ENCODE results near the gene CCT5. TPM values are rescaled to one million over a fixed set of nuclear protein-coding genes. Genes with fewer than 3 reads are reported as not detected.

CCT5 gene
- total and polyA plus RNA-seq, 2 donors (not counting 1 experiment from before 2014, with no cell fraction given), result 74.3 to 77.7 TPM

DNA sequence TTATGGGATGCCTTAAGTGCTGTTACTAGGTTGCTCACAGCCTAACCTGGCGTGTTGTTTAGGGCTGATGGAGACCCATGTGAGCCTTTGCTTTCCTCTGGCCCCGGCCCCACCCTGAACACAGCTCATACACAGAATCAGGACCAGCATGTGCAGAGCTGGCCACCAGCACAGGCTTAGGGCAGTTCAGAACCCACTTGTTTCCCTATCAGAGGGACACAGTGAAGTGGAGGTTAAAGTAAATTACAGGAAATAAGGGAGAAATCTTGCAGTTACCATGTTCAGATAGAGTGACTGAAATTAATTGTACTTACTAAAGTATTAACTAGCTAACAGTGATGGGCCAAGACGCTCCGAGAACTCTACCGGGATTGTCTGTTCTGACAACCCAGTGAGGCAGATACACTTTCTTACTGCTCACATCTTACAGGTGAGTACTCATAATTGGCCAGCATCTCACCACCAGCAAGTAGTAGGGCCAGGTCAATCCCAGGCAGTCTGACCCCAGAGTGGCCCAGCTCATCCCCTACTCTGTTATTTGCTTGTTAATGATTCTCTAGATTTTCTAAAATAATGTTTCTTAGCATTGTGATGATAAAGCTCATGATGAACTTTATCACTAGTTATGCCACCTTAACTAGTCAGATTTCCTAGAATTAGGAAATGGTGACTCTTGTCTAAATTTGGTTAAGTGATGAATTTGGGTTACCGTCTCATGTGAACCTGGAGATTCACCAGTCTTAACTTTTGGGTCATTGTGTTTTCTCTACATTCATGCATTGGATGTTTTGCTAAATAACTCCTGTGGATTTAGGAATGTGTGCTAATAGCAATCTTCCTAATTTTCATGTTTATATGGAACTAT lies 15.4 kb downstream of the CCT5 start:
- DNase-seq (no peak), ATAC-seq (ENCODE audit: low read depth) (no peak)
- Histone ChIP-seq H3K4me1 (ENCODE audit: control insufficient read depth in 2 of 2, insufficient read depth in 2 of 2, low read length in 2 of 2) (no peaks in the 10 kb centered on the region), H3K4me2 (replicated peaks; ENCODE audit: low read depth, low read length, poor library complexity, severe bottlenecking) (no peak overlapping the region), H3K9me3 (ENCODE audit: control extremely low read depth in 1 of 3, control insufficient read depth in 2 of 3, insufficient read depth in 1 of 3, low read length in 2 of 3) (no peaks in the 10 kb centered on the region), H3K4me3 (ENCODE audit: control extremely low read depth in 1 of 5, extremely low read depth in 1 of 5, insufficient read depth in 1 of 5, low read depth in 2 of 5, low read length in 4 of 5) (no peak overlapping the region), H2AFZ (ENCODE audit: insufficient read depth, low read depth, low read length, poor library complexity, severe bottlenecking) (no peak overlapping the region), H4K20me1 (ENCODE audit: control insufficient read depth, insufficient read depth, low read length, poor library complexity, severe bottlenecking) (peaks cover 7% of the 10 kb centered on the region), H3K27ac (ENCODE audit: low read length in 2 of 2) (no peak overlapping the region), H3K9ac (ENCODE audit: low read length) (no peak overlapping the region), H3K27me3 (replicated peaks in 1 of 4; ENCODE audit: control extremely low read depth in 1 of 4, control insufficient read depth in 3 of 4, insufficient read depth in 4 of 4, low read length in 3 of 4) (no peaks in the 10 kb centered on the region), H3K36me3 (replicated peaks in 1 of 2; ENCODE audit: control extremely low read depth in 1 of 2, control insufficient read depth in 1 of 2, extremely low read depth in 1 of 2, insufficient read depth in 2 of 2, low read length in 1 of 2) (peaks cover 0 to 42% of the 10 kb centered on the region in 2 experiments), H3K79me2 (ENCODE audit: control insufficient read depth, insufficient read depth, low read length) (no peaks in the 10 kb centered on the region)
- ChIA-PET CTCF (interaction anchor here (1.4 to 1.8 kb wide), 2 partner anchors 18 to 159 kb away, joined by 3 to 4 read pairs; no protein-coding TSS in a partner anchor), POLR2A (no interaction called here)
- no peaks in the 10 kb centered on the region for H3K27me3 Mint-ChIP-seq
- no peak overlapping the region for H3K27ac Mint-ChIP-seq
- no peak overlapping the region for H3K4me3 Mint-ChIP-seq
- intact Hi-C loops (cut with micrococcal nuclease), result no loop called here
- H3K4me1 Mint-ChIP-seq, result no peaks in the 10 kb centered on the region
- no peaks in the 10 kb centered on the region for H3K9me3 Mint-ChIP-seq (ENCODE audit: insufficient read depth)
- 100% methylated on average over 3 of the region's 6 CpGs for WGBS (ENCODE audit: insufficient coverage)
- TF ChIP-seq EZH2 (IDR thresholded peaks at IDR 0.05; ENCODE audit: borderline replicate concordance, insufficient read depth, low read depth, low read length, poor library complexity, severe bottlenecking), result no peak
- TF ChIP-seq, protein P1, sequence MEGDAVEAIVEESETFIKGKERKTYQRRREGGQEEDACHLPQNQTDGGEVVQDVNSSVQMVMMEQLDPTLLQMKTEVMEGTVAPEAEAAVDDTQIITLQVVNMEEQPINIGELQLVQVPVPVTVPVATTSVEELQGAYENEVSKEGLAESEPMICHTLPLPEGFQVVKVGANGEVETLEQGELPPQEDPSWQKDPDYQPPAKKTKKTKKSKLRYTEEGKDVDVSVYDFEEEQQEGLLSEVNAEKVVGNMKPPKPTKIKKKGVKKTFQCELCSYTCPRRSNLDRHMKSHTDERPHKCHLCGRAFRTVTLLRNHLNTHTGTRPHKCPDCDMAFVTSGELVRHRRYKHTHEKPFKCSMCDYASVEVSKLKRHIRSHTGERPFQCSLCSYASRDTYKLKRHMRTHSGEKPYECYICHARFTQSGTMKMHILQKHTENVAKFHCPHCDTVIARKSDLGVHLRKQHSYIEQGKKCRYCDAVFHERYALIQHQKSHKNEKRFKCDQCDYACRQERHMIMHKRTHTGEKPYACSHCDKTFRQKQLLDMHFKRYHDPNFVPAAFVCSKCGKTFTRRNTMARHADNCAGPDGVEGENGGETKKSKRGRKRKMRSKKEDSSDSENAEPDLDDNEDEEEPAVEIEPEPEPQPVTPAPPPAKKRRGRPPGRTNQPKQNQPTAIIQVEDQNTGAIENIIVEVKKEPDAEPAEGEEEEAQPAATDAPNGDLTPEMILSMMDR (IDR thresholded peaks at IDR 0.05), result no peak

DNA sequence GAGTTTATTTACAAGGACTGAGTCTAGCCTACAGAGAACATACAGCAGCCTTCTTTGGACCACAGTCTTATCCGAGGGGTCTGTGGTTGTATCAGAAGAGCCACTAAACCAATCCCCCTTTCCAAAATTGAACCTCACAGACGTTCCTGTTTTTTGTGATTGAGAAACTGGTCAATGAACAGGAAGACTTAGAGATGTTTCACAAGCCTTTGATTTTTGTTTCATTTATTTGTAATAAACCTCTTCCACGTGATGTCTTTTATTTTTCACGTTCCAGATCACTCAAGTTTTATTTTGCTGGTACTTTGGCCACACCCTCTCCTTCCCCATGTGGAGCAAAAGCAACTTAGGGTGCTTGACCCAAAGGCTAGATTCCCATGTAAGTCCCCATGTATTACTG lies 16.1 kb downstream of the CCT5 start:
- Histone ChIP-seq H3K79me2 (ENCODE audit: control insufficient read depth, insufficient read depth, low read length) (no peaks in the 10 kb centered on the region), H3K4me2 (replicated peaks; ENCODE audit: low read depth, low read length, poor library complexity, severe bottlenecking) (no peak overlapping the region), H3K36me3 (replicated peaks in 1 of 2; ENCODE audit: control extremely low read depth in 1 of 2, control insufficient read depth in 1 of 2, extremely low read depth in 1 of 2, insufficient read depth in 2 of 2, low read length in 1 of 2) (peaks cover 0 to 36% of the 10 kb centered on the region in 2 experiments), H3K27me3 (replicated peaks in 1 of 4; ENCODE audit: control extremely low read depth in 1 of 4, control insufficient read depth in 3 of 4, insufficient read depth in 4 of 4, low read length in 3 of 4) (no peaks in the 10 kb centered on the region), H3K4me3 (ENCODE audit: control extremely low read depth in 1 of 5, extremely low read depth in 1 of 5, insufficient read depth in 1 of 5, low read depth in 2 of 5, low read length in 4 of 5) (no peak overlapping the region), H4K20me1 (ENCODE audit: control insufficient read depth, insufficient read depth, low read length, poor library complexity, severe bottlenecking) (peaks cover 6% of the 10 kb centered on the region), H3K9me3 (ENCODE audit: control extremely low read depth in 1 of 3, control insufficient read depth in 2 of 3, insufficient read depth in 1 of 3, low read length in 2 of 3) (no peaks in the 10 kb centered on the region), H2AFZ (ENCODE audit: insufficient read depth, low read depth, low read length, poor library complexity, severe bottlenecking) (no peak overlapping the region), H3K9ac (ENCODE audit: low read length) (no peak overlapping the region), H3K4me1 (ENCODE audit: control insufficient read depth in 2 of 2, insufficient read depth in 2 of 2, low read length in 2 of 2) (no peaks in the 10 kb centered on the region), H3K27ac (ENCODE audit: low read length in 2 of 2) (no peak overlapping the region)
- ChIA-PET CTCF (no interaction called here), POLR2A (no interaction called here)
- no peaks in the 10 kb centered on the region for H3K4me1 Mint-ChIP-seq
- no peak for TF ChIP-seq EZH2 (IDR thresholded peaks at IDR 0.05; ENCODE audit: borderline replicate concordance, insufficient read depth, low read depth, low read length, poor library complexity, severe bottlenecking)
- TF ChIP-seq, protein P1 (IDR thresholded peaks at IDR 0.05), result no peak
- no CpG with 5 or more reads among the region's 4 CpGs for WGBS (ENCODE audit: insufficient coverage)
- DNase-seq (no peak), ATAC-seq (ENCODE audit: low read depth) (no peak)
- no peak overlapping the region for H3K4me3 Mint-ChIP-seq
- no peak overlapping the region for H3K27ac Mint-ChIP-seq
- intact Hi-C loops (cut with micrococcal nuclease), result no loop called here
- H3K9me3 Mint-ChIP-seq (ENCODE audit: insufficient read depth), result no peaks in the 10 kb centered on the region
- H3K27me3 Mint-ChIP-seq, result no peaks in the 10 kb centered on the region
